ENCODE data around the gene STUB1.

Gene STUB1

DNA sequence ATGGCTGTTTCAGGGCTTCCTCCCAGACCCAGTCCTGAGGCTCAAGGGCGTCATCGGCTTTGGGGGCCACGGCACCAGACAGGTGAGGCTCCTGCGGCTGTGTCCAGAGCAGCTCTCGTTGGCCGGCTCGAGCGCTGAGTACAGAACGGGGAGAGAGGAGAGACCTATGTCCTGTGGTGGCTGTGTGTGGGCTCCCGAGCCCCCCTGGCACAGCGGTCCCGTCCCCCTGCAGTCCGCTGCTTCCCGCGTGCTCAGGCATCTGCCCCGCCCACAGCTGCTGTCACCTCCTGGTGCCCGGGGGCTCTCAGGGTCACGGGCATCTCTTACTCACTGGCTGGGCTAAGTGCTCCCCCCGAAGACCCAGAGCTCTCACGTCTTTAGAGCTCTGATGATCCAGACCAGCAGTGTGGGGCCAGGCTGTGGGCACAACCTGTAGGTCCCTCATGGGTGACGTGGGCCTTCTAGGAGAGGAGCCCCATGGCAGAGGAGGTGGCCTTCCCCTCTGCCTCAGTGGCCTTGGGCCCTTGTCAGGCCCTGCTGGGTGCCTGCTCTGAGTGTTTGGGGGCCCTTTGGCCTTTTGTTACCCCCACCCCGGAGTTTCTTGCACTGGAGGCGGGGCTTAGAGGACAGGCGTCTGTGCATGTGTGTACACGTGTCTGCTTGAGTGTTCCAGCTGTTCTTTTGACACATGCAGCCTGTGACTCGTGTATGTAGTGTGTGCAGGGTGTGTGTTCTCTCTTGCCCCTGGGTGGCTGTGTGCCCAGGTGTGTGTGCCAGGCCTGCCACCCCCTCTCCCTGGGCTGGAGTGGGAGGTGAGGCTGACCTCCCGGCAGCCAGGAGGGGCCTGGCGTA lies 27.5 kb upstream of the STUB1 start:
- TF ChIP-seq, protein P1, sequence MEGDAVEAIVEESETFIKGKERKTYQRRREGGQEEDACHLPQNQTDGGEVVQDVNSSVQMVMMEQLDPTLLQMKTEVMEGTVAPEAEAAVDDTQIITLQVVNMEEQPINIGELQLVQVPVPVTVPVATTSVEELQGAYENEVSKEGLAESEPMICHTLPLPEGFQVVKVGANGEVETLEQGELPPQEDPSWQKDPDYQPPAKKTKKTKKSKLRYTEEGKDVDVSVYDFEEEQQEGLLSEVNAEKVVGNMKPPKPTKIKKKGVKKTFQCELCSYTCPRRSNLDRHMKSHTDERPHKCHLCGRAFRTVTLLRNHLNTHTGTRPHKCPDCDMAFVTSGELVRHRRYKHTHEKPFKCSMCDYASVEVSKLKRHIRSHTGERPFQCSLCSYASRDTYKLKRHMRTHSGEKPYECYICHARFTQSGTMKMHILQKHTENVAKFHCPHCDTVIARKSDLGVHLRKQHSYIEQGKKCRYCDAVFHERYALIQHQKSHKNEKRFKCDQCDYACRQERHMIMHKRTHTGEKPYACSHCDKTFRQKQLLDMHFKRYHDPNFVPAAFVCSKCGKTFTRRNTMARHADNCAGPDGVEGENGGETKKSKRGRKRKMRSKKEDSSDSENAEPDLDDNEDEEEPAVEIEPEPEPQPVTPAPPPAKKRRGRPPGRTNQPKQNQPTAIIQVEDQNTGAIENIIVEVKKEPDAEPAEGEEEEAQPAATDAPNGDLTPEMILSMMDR (conservative IDR thresholded peaks at IDR 0.05; ENCODE audit: low read depth, low read length): no peak
- H3K4me3 ChIP-seq (ENCODE audit: low read depth, low read length): no peak overlapping the region
- DNase-seq (ENCODE audit: low read depth): no peak

DNA sequence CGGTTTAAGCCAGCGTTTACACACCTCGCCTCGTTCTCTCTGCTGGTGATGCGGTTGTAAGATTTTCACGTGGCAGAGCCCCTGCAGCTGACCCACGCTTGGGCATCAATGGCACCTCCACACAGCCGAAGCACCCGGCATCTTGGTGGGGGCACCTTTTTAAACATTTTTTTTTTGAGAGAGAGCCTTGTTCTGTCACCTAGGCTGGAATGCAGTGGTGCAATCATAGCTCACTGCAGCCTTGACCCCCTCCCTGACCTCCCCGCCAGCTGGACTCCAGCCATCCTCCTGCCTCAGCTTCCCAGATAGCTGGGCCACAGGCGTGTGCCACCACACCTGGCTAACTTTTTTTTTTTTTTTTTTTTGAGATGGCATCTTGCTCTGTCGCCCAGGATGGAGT lies 26.2 kb upstream of the STUB1 start:
- TF ChIP-seq, protein P1 (conservative IDR thresholded peaks at IDR 0.05; ENCODE audit: low read depth, low read length): no peak
- no peak for DNase-seq (ENCODE audit: low read depth)
- H3K4me3 ChIP-seq (ENCODE audit: low read depth, low read length): no peak overlapping the region

- no peak for DNase-seq (ENCODE audit: low read depth)
- H3K4me3 ChIP-seq (ENCODE audit: low read depth, low read length): no peak overlapping the region
- TF ChIP-seq, protein P1 (conservative IDR thresholded peaks at IDR 0.05; ENCODE audit: low read depth, low read length): no peak
Measured at GRCh38 chr16:657487-657886, 22.7 kb upstream of the STUB1 start.

DNA sequence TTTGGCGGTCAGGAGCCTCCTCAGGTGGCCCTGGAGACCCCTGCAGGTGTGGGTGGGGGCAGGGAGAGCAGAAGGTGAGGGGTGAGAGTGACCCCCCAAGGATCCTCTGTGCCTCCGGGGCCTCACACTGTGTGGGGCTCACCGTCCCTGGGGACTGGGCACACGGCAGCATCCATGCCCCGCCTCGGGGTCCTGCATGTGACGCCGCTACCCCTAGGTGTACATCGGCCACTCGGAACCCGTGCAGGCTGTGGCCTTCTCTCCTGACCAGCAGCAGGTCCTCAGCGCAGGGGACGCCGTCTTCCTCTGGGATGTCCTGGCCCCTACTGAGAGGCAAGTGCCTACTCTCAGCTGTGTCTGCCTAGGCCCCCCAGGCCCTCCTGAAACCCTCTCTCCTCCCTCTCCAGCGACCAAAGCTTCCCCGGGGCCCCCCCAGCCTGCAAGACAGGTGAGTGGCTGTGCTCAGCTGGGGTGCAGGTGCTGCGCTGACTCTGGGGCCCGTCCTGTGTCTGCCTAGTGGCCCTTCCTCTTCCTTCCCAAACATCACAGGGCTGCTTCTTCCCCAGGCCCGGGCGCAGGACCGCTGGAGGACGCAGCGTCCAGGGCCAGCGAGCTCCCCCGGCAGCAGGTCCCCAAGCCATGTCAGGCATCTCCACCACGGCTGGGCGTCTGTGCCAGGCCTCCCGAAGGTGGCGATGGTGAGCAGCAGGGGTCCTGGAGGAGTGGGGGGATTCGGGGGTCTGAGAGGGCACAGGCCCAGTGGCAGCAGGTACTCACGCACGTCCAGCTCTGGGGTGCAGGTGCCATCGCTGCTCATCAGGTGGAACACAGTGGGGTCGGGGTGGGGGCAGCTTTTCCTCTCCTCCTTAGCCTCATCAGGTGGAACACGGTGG lies 21.3 kb upstream of the STUB1 start:
- TF ChIP-seq, protein P1 (conservative IDR thresholded peaks at IDR 0.05; ENCODE audit: low read depth, low read length): peak; percentile 4
- no peak for DNase-seq (ENCODE audit: low read depth)
- no peak overlapping the region for H3K4me3 ChIP-seq (ENCODE audit: low read depth, low read length)

GRCh38 chr16:659618-660017 lies 20.6 kb upstream of the STUB1 start:
- DNase-seq (ENCODE audit: low read depth): no peak
- no peak overlapping the region for H3K4me3 ChIP-seq (ENCODE audit: low read depth, low read length)
- TF ChIP-seq, protein P1 (conservative IDR thresholded peaks at IDR 0.05; ENCODE audit: low read depth, low read length): no peak

DNA sequence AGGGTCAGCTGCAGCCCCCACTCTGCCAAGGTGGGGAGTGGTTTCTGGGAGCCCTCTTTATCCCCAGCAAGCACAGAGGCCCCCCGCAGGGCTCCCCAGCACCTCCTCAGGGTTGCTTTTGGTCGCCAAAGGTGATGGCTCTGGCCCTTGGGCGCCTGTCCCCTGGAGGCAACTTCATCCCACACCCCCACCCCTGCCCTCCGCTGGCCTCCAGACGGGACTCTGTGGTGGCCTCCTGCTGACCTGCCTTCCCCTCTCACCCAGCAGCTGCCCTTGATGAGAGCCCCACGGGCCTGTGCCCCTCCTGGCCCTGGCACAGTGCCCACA lies 20.1 kb upstream of the STUB1 start:
- TF ChIP-seq, protein P1 (conservative IDR thresholded peaks at IDR 0.05; ENCODE audit: low read depth, low read length): no peak
- DNase-seq (ENCODE audit: low read depth): no peak
- H3K4me3 ChIP-seq (ENCODE audit: low read depth, low read length): no peak overlapping the region
